Kidney (tissue), 14 donors: ENCODE results near the gene LUC7L3. TPM values are rescaled to one million over a fixed set of nuclear protein-coding genes. Genes with fewer than 3 reads are reported as not detected.

Source experiments
- DNase-seq, 5 donors: peaks; one replicate each; pipeline ENCODE4 v3.0.0-alpha.2; 2013 to 2020
- FAIRE-seq: peaks from 2 replicates; lab custom pipeline; 2012; peaks lifted over from hg19 to GRCh38; lab: Jason Lieb, UNC
- H3K27ac ChIP-seq, 2 donors: one replicate each; pipeline ENCODE4 v1.7.0; 2013; ENCODE audit warnings: low read depth in 2 of 2, low read length in 2 of 2, inconsistent platforms in 1 of 2
- H3K27me3 ChIP-seq: one replicate; pipeline ENCODE4 v1.7.1; 2013; ENCODE audit warnings: low read length, inconsistent platforms; ENCODE audit not compliant: control insufficient read depth, insufficient read depth
- H3K36me3 ChIP-seq, 3 donors: one replicate each; pipeline versions ENCODE4 v1.7.0 to v1.7.1; 2013; ENCODE audit warnings: low read length in 3 of 3, control low read depth in 1 of 3, inconsistent platforms in 1 of 3; ENCODE audit not compliant: insufficient read depth in 3 of 3, control insufficient read depth in 2 of 3
- H3K4me1 ChIP-seq, 3 donors: one replicate each; pipeline versions ENCODE4 v1.7.0 to v1.7.1; 2013; ENCODE audit warnings: low read length in 3 of 3, inconsistent platforms in 1 of 3, low read depth in 1 of 3; ENCODE audit not compliant: control insufficient read depth in 2 of 3, insufficient read depth in 2 of 3
- H3K4me3 ChIP-seq, 3 donors: one replicate each; pipeline versions ENCODE4 v1.7.0 to v1.8.1; 2013; ENCODE audit warnings: low read length in 3 of 3, control low read depth in 1 of 3, inconsistent platforms in 1 of 3
- H3K9ac ChIP-seq, 3 donors: one replicate each; pipeline versions ENCODE4 v1.7.0 to v1.7.1; 2013; ENCODE audit warnings: low read length in 3 of 3, control low read depth in 1 of 3, inconsistent platforms in 1 of 3
- H3K9me3 ChIP-seq, 3 donors: one replicate each; pipeline versions ENCODE4 v1.7.0 to v1.7.1; 2013; ENCODE audit warnings: low read length in 3 of 3, control low read depth in 1 of 3, inconsistent platforms in 1 of 3; ENCODE audit not compliant: control insufficient read depth in 2 of 3, insufficient read depth in 1 of 3
- intact Hi-C: fragments of 100-400 bp; cut with DNase I; formaldehyde crosslinking; loops from one replicate; pipeline ENCODE4 v1.11.1; 2022
- polyA plus RNA-seq: library from polyadenylated mRNA; stranded (reverse); fragments of 350-450 nt; fragmentation: Illumina TruSeq; extraction: RNeasy Lipid Tissue Mini Kit (QIAGEN cat#74804); gene quantifications from one replicate; pipeline ENCODE4 v1.2.3, GENCODE V29; 2014; ENCODE audit warnings: low read depth, low replicate concordance; ENCODE audit not compliant: insufficient read depth
- total RNA-seq: library from RNA; stranded (reverse); fragmentation: NEBNext Ultra II Directional; extraction: Animal tissue kit (Norgen Biotek cat#: 25700); gene quantifications from one replicate; pipeline ENCODE4 v1.2.1, GENCODE V29; 2021
- TF ChIP-seq, protein P1 (sequence below): IDR thresholded peaks from 3 replicates; pipeline ENCODE4 v1.5.1; 2012; ENCODE audit warnings: mild to moderate bottlenecking, moderate library complexity, borderline replicate concordance; ENCODE audit not compliant: insufficient read depth; ENCODE audit errors: extremely low read depth
- donor health status: control.
- donor health status: control.
- donor health status: control.
- donor health status: control.
- donor health status: control.
- donor health status: DM: yes; HTN: yes; CAD: no.
- donor health status: Normal renal cell carcinoma (clear cell type).

The LUC7L3 gene
- total and polyA plus RNA-seq, 2 donors from 2014 or later: 74.3 to 91.9 TPM

DNA sequence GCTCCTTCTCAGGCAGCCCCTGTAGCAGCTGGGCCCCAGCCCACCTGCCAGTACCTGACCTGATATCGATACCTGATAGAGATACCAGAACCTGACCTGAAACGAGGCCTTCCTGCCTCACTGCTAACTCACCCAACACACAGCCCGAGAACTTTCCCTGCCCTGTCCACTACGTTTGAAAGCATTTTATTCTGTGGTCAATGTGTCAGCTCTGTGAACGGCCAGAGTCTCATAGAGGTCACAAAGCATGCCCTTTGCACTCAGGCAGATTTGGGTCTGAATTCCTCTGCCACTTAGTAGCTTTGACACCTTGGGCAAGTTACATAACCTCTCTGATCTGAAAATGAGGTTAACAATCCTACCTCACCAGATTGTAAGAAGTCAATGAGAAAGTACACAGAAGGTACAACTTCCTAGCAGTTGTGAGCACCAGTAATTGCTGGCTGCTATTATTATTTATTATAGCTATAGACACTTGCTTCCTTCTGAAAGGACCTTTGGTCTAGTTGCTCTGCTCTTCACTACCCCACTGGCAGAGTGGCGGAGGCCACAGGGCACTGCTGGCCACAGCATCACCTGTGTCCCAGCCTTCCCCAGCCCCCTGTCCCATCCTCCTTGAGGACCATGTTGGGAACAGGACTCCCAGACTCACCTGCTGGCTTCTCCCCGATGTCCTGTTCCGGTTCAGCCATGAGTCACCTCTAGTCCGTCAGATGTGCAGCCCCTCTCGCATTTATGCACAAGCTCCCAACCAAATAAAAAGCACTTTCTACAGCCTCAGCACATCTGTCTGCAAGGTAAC, 47.0 kb downstream of the LUC7L3 start:
- H3K27me3 ChIP-seq: no peaks in the 10 kb centered on the region
- no peaks in the 10 kb centered on the region for H3K9me3 ChIP-seq
- H3K36me3 ChIP-seq: no peaks in the 10 kb centered on the region
- FAIRE-seq (no peak), DNase-seq (no peak)
- TF ChIP-seq, protein P1, sequence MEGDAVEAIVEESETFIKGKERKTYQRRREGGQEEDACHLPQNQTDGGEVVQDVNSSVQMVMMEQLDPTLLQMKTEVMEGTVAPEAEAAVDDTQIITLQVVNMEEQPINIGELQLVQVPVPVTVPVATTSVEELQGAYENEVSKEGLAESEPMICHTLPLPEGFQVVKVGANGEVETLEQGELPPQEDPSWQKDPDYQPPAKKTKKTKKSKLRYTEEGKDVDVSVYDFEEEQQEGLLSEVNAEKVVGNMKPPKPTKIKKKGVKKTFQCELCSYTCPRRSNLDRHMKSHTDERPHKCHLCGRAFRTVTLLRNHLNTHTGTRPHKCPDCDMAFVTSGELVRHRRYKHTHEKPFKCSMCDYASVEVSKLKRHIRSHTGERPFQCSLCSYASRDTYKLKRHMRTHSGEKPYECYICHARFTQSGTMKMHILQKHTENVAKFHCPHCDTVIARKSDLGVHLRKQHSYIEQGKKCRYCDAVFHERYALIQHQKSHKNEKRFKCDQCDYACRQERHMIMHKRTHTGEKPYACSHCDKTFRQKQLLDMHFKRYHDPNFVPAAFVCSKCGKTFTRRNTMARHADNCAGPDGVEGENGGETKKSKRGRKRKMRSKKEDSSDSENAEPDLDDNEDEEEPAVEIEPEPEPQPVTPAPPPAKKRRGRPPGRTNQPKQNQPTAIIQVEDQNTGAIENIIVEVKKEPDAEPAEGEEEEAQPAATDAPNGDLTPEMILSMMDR: no peak
- no peak overlapping the region for H3K4me3 ChIP-seq
- H3K27ac ChIP-seq: no peak overlapping the region
- intact Hi-C loops: no loop called here
- H3K9ac ChIP-seq: no peak overlapping the region
- peaks cover 0 to 18% (median 12%) of the 10 kb centered on the region in 3 donors for H3K4me1 ChIP-seq

DNA sequence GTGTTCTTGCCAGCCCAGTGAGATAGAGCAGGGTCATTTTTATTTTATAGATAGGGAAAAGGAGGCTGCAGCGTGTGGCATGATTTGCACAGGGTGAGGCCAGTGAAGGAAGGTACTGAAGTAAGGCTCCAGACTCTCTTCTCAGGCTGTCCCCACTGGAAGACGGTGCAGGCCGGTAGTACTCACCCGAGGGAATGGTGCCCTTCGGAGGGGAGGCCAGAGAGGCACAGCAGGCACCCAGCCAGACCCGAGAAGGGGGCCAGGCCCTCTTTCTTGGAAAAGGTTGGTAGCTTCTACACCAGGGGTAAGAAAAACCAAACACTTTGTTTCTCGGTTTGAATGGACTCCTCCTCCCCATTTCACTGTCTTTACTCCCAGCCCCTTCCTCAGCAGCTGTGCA, 47.6 kb downstream of the LUC7L3 start:
- Histone ChIP-seq H3K9me3 (no peaks in the 10 kb centered on the region), H3K9ac (no peak overlapping the region), H3K36me3 (no peaks in the 10 kb centered on the region), H3K27me3 (no peaks in the 10 kb centered on the region), H3K27ac (no peak overlapping the region), H3K4me3 (no peak overlapping the region), H3K4me1 (peaks cover 0 to 18% (median 12%) of the 10 kb centered on the region in 3 donors)
- DNase-seq (no peak), FAIRE-seq (no peak)
- TF ChIP-seq, protein P1: no peak
- intact Hi-C loops: no loop called here

DNA sequence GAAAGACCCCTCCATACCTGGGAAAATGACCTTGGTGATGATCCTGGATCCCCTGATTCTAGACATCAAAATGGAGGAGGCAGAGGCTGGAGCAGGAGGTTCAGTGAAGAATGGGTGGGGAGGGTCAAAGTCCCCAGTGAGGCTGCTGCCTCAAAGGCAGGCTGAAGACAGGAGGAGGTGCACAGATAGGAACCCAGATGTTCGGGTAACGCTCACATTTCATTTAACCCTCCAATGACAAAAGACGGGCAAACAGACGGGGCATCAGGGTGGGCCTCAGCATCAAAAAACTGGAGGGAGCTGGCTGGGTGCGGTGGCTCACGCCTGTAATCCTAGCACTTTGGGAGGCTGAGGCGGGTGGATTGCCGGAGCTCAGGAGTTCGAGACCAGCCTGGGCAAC, 48.0 kb downstream of the LUC7L3 start, which contains the start of gene ANKRD40CL:
ANKRD40CL (minus strand) TSS at position 73 of the 400 bp plus-strand sequence. CDS start 605 bp downstream, outside the sequence.
- DNase-seq: no peak
- TF ChIP-seq, protein P1: no peak

More for the DNA sequence above, 48.0 kb downstream of the LUC7L3 start, which contains the start of gene ANKRD40CL:
- peaks cover 0 to 18% (median 12%) of the 10 kb centered on the region in 3 donors for H3K4me1 ChIP-seq
- FAIRE-seq: no peak
- H3K27ac ChIP-seq: no peak within 1 kb of the TSS
- intact Hi-C loops: no loop called here
- no peak within 1 kb of the TSS for H3K9ac ChIP-seq
- H3K4me3 ChIP-seq: no peak within 1 kb of the TSS
- H3K36me3 ChIP-seq: no peaks in the 10 kb centered on the region
- no peaks in the 10 kb centered on the region for H3K27me3 ChIP-seq
- H3K9me3 ChIP-seq: no peaks in the 10 kb centered on the region
